B cell (primary cell): ENCODE results near the gene TNFRSF19. TPM values are rescaled to one million over a fixed set of nuclear protein-coding genes. Genes with fewer than 3 reads are reported as not detected.

Source experiments
- ATAC-seq: fragments of 200-7000 bp; cut with Tn5 transposase; one replicate; pipeline ENCODE4 v1.10.0; 2021; ENCODE audit warnings: low read depth, mild to moderate bottlenecking, moderate number of reproducible peaks, moderate library complexity
- CTCF ChIA-PET: fragments of 350-600 bp; sonication (Branson Sonifier 250); formaldehyde crosslinking; loops from one replicate; lab custom pipeline; 2021; ENCODE audit warnings: antibody characterized with exemption, inconsistent platforms; lab: Charles Lee
- POLR2A ChIA-PET: fragments of 350-600 bp; sonication (Branson Sonifier 250); formaldehyde crosslinking; loops from one replicate; lab custom pipeline; 2021; ENCODE audit warnings: antibody characterized with exemption; lab: Charles Lee
- DNase-seq: peaks from one replicate; pipeline ENCODE4 v3.0.0; 2013
- H2AFZ ChIP-seq: 2 replicates; pipeline ENCODE4 v1.6.1; 2012; ENCODE audit warnings: mild to moderate bottlenecking, low read depth, low read length; ENCODE audit not compliant: insufficient read depth, poor library complexity, severe bottlenecking
- H3K27ac ChIP-seq, 2 donors: 1 replicate in 1 of 2; 2 replicates in 1 of 2; pipeline ENCODE4 v1.5.1; 2012 to 2013; ENCODE audit warnings: low read length in 2 of 2, mild to moderate bottlenecking in 2 of 2, moderate library complexity in 1 of 2
- H3K27me3 ChIP-seq, 4 experiments: fragments of 200-600 bp in 1 of 4; sonication (generic) in 1 of 4; replicated peaks in 1 of 4; 1 replicate in 2 of 4; 2 replicates in 2 of 4; pipeline versions ENCODE4 v1.6.1 to v1.7.0; 2013 to 2016; ENCODE audit warnings: low read length in 3 of 4, mild to moderate bottlenecking in 2 of 4, mixed read lengths in 1 of 4, moderate library complexity in 1 of 4; ENCODE audit not compliant: insufficient read depth in 4 of 4, control insufficient read depth in 3 of 4; ENCODE audit errors: control extremely low read depth in 1 of 4
- H3K36me3 ChIP-seq, 2 experiments: replicated peaks in 1 of 2; 1 replicate in 1 of 2; 2 replicates in 1 of 2; pipeline versions ENCODE4 v1.6.1 to v1.7.1; 2013; ENCODE audit warnings: low read length in 1 of 2; ENCODE audit not compliant: insufficient read depth in 2 of 2, control insufficient read depth in 1 of 2; ENCODE audit errors: control extremely low read depth in 1 of 2, extremely low read depth in 1 of 2
- H3K4me1 ChIP-seq, 2 donors: fragments of 200-600 bp in 1 of 2; sonication (generic) in 1 of 2; 1 replicate in 1 of 2; 2 replicates in 1 of 2; pipeline versions ENCODE4 v1.5.1 to v1.6.1; 2013 to 2017; ENCODE audit warnings: low read length in 2 of 2; ENCODE audit not compliant: control insufficient read depth in 2 of 2, insufficient read depth in 2 of 2
- H3K4me2 ChIP-seq: replicated peaks from 2 replicates; pipeline ENCODE3; 2012; ENCODE audit warnings: mild to moderate bottlenecking, low read depth, low read length; ENCODE audit not compliant: poor library complexity, severe bottlenecking
- H3K4me3 ChIP-seq, 5 experiments: fragments of 200-600 bp in 1 of 5; sonication (generic) in 1 of 5; 1 replicate in 3 of 5; 2 replicates in 2 of 5; pipeline versions ENCODE4 v1.5.1 to v1.7.0; 2011 to 2016; ENCODE audit warnings: low read length in 4 of 5, mild to moderate bottlenecking in 4 of 5, low read depth in 2 of 5, control low read depth in 1 of 5, moderate library complexity in 1 of 5; ENCODE audit not compliant: insufficient read depth in 1 of 5; ENCODE audit errors: control extremely low read depth in 1 of 5, extremely low read depth in 1 of 5
- H3K79me2 ChIP-seq: fragments of 200-600 bp; sonication (generic); one replicate; pipeline ENCODE4 v1.6.0; 2016; ENCODE audit warnings: low read length; ENCODE audit not compliant: control insufficient read depth, insufficient read depth
- H3K9ac ChIP-seq: fragments of 200-600 bp; sonication (generic); 2 replicates; pipeline ENCODE4 v1.6.1; 2017; ENCODE audit warnings: mild to moderate bottlenecking, low read length, moderate library complexity
- H3K9me3 ChIP-seq, 3 donors: one replicate each; pipeline versions ENCODE4 v1.6.1 to v1.7.1; 2013; ENCODE audit warnings: low read length in 2 of 3; ENCODE audit not compliant: control insufficient read depth in 2 of 3, insufficient read depth in 1 of 3; ENCODE audit errors: control extremely low read depth in 1 of 3
- H4K20me1 ChIP-seq: 2 replicates; pipeline ENCODE4 v1.6.0; 2012; ENCODE audit warnings: mild to moderate bottlenecking, low read length; ENCODE audit not compliant: insufficient read depth, control insufficient read depth, poor library complexity, severe bottlenecking
- H3K27ac Mint-ChIP-seq: one replicate; pipeline ENCODE4 v1.8.0; 2021; ENCODE audit warnings: mixed read lengths
- H3K27me3 Mint-ChIP-seq: one replicate; pipeline ENCODE4 v1.8.0; 2021; ENCODE audit warnings: mixed read lengths
- H3K4me1 Mint-ChIP-seq: one replicate; pipeline ENCODE4 v1.8.0; 2021; ENCODE audit warnings: mixed read lengths
- H3K4me3 Mint-ChIP-seq: one replicate; pipeline ENCODE4 v1.8.0; 2021; ENCODE audit warnings: mixed read lengths
- H3K9me3 Mint-ChIP-seq: one replicate; pipeline ENCODE4 v1.8.0; 2022; ENCODE audit warnings: mixed read lengths; ENCODE audit not compliant: insufficient read depth
- EZH2 ChIP-seq: IDR thresholded peaks from 2 replicates; pipeline ENCODE4 v1.6.1; 2012; ENCODE audit warnings: borderline replicate concordance, low read depth, mild to moderate bottlenecking, moderate library complexity, low read length; ENCODE audit not compliant: insufficient read depth, poor library complexity, severe bottlenecking
- WGBS: methylation state at CpG from one replicate; pipeline ENCODE4 v1.1.5; 2013; ENCODE audit warnings: missing lambda C conversion rate; ENCODE audit not compliant: insufficient coverage; 5-methylcytosine and 5-hydroxymethylcytosine counted together
- intact Hi-C: fragments of 100-400 bp; cut with micrococcal nuclease; formaldehyde crosslinking; loops from one replicate; pipeline ENCODE4 v1.10.0; 2022
- polyA plus RNA-seq: library from polyadenylated mRNA; depleted of rRNA; stranded (reverse); fragments of >200 nt; gene quantifications from 2 replicates; pipeline ENCODE4 v1.2.3, GENCODE V29; 2012
- total RNA-seq, 2 donors: library from RNA; stranded (reverse); fragments of 120-200 nt in 1 of 2; gene quantifications; 1 replicate in 1 of 2; 2 replicates in 1 of 2; pipeline versions ENCODE4 v1.2.3 to v1.2.4, GENCODE V29; 2013 to 2022
- TF ChIP-seq, protein P1 (sequence below): fragments of 200-600 bp; IDR thresholded peaks from one replicate; pipeline ENCODE4 v1.8.0; 2022; ENCODE audit warnings: antibody characterized with exemption, mild to moderate bottlenecking

Gene TNFRSF19
- total and polyA plus RNA-seq, 2 donors (not counting 1 experiment from before 2014, with no cell fraction given): 0.36 TPM; not detected in 1

DNA sequence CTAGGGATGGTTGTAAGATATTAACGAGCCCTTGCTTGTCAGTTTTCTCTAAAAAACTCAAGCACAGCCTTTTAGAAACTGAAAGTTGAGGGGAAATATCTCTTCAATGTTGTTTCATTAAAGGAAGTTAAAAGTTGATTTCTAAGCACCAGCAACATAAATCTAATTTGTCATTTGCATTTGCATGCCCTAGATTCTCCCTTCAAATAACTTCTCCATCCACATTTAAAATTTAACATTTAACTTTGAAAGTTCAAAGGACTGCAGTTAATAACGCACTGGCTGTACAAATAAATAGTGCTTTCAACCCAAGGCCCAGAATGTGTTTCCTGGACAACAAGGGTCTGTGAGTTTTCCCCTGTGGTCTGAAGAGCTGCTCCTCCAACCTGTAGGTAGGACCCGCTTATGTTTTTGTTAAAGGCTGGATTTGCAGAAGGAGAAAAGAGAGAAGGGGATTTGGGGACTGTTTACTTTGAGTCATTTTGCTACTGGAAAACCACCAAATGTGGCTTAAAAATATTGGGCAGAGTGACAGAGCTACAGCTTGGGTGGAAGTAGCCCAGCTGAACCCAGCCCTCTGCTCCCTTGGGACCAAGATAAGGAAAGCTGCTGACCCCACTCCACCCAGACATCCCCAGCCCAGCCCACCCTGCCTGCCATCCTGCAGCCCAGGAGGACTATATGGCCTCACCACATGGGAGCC, 39.8 kb downstream of the TNFRSF19 start:
- H3K4me1 ChIP-seq: peaks cover 12 to 18% of the 10 kb centered on the region in 2 donors
- TF ChIP-seq, protein P1, sequence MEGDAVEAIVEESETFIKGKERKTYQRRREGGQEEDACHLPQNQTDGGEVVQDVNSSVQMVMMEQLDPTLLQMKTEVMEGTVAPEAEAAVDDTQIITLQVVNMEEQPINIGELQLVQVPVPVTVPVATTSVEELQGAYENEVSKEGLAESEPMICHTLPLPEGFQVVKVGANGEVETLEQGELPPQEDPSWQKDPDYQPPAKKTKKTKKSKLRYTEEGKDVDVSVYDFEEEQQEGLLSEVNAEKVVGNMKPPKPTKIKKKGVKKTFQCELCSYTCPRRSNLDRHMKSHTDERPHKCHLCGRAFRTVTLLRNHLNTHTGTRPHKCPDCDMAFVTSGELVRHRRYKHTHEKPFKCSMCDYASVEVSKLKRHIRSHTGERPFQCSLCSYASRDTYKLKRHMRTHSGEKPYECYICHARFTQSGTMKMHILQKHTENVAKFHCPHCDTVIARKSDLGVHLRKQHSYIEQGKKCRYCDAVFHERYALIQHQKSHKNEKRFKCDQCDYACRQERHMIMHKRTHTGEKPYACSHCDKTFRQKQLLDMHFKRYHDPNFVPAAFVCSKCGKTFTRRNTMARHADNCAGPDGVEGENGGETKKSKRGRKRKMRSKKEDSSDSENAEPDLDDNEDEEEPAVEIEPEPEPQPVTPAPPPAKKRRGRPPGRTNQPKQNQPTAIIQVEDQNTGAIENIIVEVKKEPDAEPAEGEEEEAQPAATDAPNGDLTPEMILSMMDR: no peak
- no peak for TF ChIP-seq EZH2
- H3K9me3 Mint-ChIP-seq: no peaks in the 10 kb centered on the region
- peak overlapping the region; percentile 52 for H3K9ac ChIP-seq
- H3K36me3 ChIP-seq: no peaks in the 10 kb centered on the region
- peak; percentile 17 for DNase-seq
- peak overlapping the region in 1 of 2 donors; percentile 13 for H3K27ac ChIP-seq
- intact Hi-C loops: no loop called here
- peak overlapping the region; percentile 16 to 64 (median 36) for H3K4me3 ChIP-seq
- no peaks in the 10 kb centered on the region for H4K20me1 ChIP-seq
- CTCF ChIA-PET: interaction anchor here (0.7 kb wide), 1 partner anchor 31 kb away, joined by 3 read pairs; no protein-coding TSS in a partner anchor
- WGBS: 10% methylated on average over 1 of the region's 3 CpGs
- POLR2A ChIA-PET: no interaction called here
- H3K9me3 ChIP-seq: no peaks in the 10 kb centered on the region
- peak overlapping the region; percentile 23 for H3K27ac Mint-ChIP-seq
- peaks cover 19% of the 10 kb centered on the region for H3K4me1 Mint-ChIP-seq
- H3K4me2 ChIP-seq: peak overlapping the region; percentile 66
- H3K79me2 ChIP-seq: no peaks in the 10 kb centered on the region
- peak overlapping the region; percentile 72 for H3K4me3 Mint-ChIP-seq
- peaks cover 13% of the 10 kb centered on the region for H3K27me3 Mint-ChIP-seq
- H2AFZ ChIP-seq: peak overlapping the region; percentile 68
- ATAC-seq: no peak
- no peaks in the 10 kb centered on the region for H3K27me3 ChIP-seq

GRCh38 chr13:23610966-23611491, 40.8 kb downstream of the TNFRSF19 start:
- Mint-ChIP-seq H3K4me1 (peaks cover 19% of the 10 kb centered on the region), H3K9me3 (no peaks in the 10 kb centered on the region), H3K27me3 (peaks cover 13% of the 10 kb centered on the region), H3K4me3 (peak overlapping the region; percentile 17), H3K27ac (no peak overlapping the region)
- Histone ChIP-seq H3K27ac (no peak overlapping the region), H3K4me2 (no peak overlapping the region), H3K79me2 (no peaks in the 10 kb centered on the region), H3K4me1 (peaks cover 12 to 18% of the 10 kb centered on the region in 2 donors), H2AFZ (no peak overlapping the region), H3K27me3 (no peaks in the 10 kb centered on the region), H3K9ac (no peak overlapping the region), H4K20me1 (no peaks in the 10 kb centered on the region), H3K36me3 (no peaks in the 10 kb centered on the region), H3K4me3 (no peak overlapping the region), H3K9me3 (no peaks in the 10 kb centered on the region)
- intact Hi-C loops: no loop called here
- 78% methylated on average over 2 of the region's 2 CpGs for WGBS
- TF ChIP-seq EZH2: no peak
- TF ChIP-seq, protein P1: no peak
- no peak for ATAC-seq
- DNase-seq: no peak
- ChIA-PET POLR2A (no interaction called here), CTCF (no interaction called here)
